ENCODE data around the gene FAM184B.

GRCh38 chr4:17809667-17810066, 28.2 kb upstream of the FAM184B start:
- TF ChIP-seq IRF1 (CRISPR knock-in tag; IDR thresholded peaks at IDR 0.05) (no peak), SMAD4 (CRISPR knock-in tag; IDR thresholded peaks at IDR 0.05) (no peak)

All from WTC11 (cell line).